ENCODE results near the gene PRAC1.

The PRAC1 gene

DNA sequence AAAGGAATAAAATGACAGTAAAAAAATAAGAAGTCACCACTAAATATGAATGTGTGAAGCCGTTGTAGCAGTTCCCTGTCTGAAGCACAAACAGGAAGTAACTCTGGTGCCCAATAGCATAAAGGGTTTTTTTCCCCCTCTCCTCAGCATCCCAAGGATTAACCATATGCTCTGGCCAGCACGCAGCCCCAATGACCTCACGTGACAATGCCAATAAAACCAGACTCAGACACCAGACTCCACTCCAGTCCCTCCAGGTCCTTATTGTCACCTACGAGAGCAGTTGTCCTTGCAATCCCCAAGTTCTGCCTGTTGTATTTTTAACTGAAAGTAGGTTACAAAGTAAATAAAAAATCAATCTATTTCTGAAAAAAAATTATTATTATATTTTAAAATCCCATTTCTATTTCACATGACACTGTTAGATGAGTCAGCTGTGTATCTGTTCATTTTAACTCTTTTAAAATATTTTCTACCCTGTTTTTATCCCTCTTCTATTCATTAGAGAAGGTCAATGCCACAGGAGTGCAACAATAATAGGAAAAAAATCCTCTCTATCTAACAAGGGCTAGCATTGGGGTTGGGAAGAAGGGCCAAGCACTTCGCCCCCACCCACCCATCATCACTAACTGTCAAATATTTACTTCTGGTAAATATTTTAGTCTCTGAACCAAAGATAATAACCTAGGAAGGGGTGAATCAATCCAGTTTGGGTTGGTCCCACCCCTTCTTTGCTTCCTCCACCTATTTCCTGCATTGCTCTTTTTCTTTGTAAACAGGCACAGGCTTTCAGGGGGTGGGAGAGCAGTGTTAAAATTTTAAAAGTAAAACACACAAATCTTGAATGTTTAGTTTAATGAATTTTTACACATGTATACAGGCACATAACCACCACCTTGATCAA is 6.6 kb downstream of the PRAC1 start:
- DNase-seq, result no peak
- intact Hi-C loops (cut with DNase I), result no loop called here

DNA sequence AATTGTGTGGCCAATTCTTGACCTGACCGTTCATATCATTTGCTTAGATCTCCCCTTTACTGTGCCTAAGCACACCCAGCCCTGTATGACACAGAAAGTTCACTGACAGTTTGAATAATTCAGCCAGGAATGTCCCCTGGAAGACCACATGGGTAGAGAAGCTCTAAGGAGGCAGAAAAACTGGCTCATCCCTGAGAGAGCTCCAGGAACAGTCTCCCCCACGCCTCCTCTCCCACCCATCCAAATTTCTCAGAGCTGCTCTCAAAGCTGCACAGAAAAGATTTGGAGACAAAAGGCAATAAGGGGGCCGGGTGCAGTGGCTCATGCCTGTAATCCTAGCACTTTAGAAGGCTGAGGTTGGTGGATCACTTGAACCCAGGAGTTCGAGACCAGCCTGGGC is 11.2 kb downstream of the PRAC1 start:
- intact Hi-C loops (cut with DNase I), result no loop called here
- DNase-seq, result no peak

DNA sequence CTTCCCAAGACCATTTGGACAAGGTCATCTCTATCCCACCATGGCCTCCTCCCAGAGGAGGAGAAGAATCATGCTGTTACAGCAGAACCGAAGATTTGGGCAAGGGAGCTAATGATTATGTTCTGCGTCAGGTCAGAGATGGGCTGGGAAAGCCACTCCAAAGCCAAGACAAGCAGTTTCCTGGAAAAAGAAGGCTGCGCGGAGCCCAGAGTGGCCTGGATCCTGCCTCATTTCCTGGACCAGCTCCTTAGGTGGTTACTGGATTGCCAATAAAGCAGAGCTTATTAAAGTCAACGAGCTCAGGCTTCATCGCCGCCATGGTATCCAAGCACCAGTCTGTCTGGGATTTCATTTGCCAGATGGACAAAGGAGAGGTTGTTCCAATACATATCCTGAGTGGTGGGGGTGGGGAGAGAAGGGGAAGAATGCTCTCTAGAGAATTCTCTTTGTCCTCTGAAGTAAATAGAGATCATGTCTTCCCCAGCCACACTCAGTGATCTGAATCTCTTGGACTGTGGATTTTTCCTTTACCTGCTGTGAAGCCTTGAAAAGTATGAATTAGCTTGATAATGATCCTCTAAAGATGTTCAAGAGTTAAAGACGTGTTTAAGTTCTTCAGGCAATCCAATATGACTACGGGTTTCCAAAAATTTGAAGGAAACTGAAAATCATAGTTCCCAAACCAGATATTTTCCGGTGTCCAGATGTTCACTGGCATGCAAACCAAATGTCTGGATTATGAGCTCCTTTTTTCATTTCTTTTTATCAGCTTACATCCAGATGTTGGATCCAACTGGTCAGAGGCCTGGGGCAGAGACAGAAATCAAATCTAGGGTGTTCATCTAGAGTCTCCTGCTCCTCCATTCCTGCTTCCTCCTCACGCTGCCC is 17.7 kb downstream of the PRAC1 start:
- intact Hi-C loops (cut with DNase I), result no loop called here

DNA sequence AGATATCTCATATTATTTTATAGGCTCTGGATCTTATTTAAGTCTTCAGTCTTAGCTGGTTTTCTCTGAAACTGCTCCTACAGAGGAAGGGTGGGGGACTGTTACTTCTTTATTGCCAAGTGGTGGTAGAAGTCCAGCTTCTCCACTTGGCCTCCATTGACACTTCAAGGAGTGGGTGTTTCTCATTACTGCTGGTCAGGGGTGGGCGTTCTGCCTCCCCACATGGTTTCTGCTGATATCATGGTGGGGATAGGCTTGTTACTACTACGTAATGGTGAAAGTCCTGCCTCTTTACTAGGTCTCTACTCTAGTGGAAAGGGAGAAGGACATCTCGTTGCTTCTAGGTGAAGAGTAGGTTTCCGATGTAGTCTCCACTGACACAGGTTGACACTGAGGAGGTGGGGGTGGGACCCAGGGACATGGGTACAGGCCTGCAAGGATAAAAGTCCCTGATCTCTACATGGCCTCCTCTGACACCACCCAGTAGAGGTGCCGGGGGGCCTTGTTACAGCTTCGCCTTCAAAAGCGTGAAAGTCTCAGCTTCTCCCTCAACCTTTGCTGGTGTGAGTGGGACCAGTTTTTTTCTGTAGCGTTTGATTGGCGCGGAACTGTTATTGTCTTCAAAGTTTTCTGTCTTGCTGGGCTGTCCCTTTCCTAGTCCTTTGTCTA is 20.3 kb downstream of the PRAC1 start:
- DNase-seq, result no peak
- intact Hi-C loops (cut with DNase I), result no loop called here

More for the DNA sequence above, 17.7 kb downstream of the PRAC1 start:
- DNase-seq, result peak in 1 of 10 donors; percentile 36

DNA sequence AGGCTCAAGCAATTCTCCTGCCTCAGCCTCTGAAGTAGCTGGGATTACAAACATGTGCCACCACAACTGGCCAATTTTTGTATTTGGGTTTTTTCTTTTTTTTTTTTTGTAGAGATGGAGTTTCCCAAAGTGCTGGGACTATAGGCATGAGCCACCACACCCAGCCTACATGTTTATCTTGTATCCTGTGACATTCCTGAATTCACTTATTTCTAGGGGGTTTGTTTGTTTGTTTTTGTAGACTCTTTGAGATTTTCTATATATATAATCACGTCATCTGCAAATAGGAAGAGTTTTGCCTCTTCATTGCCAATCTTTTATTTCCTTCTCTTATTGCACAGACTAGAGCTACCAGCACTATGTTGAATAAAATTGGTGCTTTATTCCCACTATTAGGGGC is 29.1 kb downstream of the PRAC1 start:
- intact Hi-C loops (cut with DNase I), result no loop called here
- no peak for DNase-seq

DNA sequence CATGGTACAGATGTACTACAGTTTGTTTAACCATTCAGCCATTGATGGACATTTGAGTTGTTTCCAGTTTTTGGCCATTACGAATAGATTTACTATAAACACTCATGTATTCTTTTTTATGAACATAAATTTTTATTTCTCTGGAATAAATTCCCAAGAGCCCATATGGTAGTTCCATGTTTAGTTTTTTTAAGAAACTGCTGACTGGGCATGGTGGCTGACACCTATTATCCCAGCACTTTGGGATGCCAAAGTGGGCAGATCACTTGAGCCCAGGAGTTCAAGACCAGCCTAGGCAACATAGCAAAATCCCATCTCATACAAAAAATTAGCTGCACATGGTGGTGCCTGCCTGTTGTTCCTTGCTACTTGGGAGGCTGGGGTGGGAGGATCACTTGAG is 30.3 kb downstream of the PRAC1 start:
- intact Hi-C loops (cut with DNase I), result no loop called here
- DNase-seq, result no peak

DNA sequence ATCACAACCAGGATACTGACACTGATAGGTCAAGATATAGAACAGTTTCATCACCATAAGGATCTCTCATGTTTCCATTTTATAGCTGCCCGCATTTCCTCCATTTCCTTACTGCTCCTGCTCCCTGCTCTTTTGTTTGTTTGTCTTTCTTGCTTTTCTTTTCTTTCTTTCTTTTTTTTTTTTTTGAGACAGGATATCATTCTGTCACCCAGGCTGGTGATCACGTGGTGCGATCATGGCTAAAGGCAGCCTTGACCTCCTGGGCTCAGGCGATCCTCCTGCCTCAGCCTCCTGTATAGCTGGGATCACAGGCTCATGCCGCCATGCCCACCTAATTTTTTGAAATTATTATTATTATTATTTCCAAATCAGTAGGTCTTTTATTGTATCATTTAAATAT is 31.7 kb downstream of the PRAC1 start:
- intact Hi-C loops (cut with DNase I), result no loop called here
- no peak for DNase-seq

DNA sequence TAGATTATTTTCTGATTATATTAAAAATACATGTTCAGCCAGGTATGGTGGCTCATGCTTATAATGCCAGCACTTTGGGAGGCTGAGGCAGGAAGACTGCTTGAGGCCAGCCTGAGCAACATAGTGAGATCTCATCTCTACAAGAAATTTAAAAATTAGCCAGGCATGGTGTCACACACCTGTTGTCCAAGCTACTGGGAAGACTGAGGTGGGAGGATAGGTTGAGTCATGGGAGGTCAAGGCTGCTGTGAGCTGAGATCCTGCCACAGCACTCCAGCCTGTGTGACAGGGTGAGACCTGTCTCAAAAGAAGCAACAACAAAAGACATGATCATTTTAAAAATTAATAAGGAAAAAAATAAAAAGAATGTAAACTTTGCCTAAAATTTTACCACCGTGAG is 40.7 kb downstream of the PRAC1 start:
- DNase-seq, result no peak
- intact Hi-C loops (cut with DNase I), result no loop called here

DNA sequence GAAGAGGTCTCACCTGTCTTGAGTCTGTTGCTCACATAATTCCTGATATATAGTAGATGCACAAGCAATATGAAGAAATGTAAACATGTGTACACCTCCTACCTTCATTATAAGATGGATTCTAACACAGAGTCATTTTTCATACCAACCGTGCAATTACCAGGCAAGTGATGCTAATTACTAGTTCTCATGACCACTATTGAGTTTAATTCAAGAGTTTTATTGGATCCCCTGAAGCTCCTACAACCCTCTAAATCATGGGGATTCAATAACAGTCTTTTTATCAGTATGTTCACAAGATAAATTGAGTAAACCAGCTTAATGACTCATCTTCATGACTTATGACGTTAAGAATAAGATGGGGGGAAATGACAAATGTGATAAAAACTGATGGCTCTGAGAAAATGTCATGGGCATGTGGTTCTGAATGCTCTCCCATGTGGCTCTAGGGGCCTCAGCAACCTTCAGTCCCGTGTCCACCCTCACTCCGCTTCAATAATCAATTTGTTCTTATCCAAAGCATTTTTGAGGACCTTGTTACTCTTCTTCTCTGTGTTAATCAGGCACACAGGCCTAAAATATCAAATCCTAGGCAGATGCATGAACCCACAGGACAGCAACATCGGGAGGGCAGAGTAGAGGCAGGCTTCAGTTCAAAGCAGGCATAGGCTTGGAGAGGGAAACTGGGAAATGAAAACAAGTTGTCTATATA is 42.8 kb downstream of the PRAC1 start:
- DNase-seq, result no peak
- intact Hi-C loops (cut with DNase I), result loop anchor here (2.0 kb wide), 1 partner anchor 199 kb away; no protein-coding TSS in a partner anchor

DNA sequence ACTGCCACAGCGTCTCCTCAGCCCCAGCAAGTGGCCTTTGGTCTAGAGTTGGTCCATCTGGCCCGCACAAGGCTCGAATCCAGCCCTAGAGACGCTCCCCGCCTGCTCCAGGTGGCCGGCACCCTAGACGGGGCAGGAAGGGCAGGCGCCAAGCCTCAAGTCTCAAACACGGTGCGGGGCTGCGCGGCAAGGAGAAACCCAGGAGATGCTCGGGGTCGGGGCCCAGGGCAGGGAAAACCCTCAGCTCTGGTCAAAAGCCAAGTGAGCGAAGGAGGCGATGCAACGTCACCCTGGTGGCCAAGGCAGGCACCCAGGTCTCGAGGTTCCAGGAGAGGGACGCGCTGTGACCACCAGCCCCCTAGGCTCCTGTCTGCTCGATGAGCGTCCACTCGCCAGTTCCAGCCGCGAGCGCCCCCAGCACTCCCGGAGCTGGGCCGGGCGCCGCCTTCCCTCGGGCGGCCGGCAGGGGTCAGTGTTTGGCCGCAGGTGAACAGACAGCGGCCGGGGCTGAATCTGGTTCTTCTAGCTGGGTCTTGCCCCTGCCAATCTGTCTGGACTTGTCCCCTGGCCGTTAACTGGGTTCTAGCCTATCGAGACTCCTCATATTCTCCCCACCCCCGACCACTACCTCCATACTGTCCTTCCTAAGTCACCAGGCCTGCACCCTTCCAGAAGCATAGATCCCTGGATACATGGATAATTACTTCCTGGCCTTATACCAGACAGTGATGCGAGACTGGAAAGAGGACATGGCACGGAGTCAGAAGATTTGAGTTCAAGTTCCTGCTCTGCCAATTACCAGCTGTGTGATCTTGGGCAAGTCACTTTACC is 44.0 kb downstream of the PRAC1 start:
- intact Hi-C loops (cut with DNase I), result loop anchor here (2.0 kb wide), 1 partner anchor 200 kb away; no protein-coding TSS in a partner anchor
- DNase-seq, result peak; percentile 10 to 91 (median 56)

DNA sequence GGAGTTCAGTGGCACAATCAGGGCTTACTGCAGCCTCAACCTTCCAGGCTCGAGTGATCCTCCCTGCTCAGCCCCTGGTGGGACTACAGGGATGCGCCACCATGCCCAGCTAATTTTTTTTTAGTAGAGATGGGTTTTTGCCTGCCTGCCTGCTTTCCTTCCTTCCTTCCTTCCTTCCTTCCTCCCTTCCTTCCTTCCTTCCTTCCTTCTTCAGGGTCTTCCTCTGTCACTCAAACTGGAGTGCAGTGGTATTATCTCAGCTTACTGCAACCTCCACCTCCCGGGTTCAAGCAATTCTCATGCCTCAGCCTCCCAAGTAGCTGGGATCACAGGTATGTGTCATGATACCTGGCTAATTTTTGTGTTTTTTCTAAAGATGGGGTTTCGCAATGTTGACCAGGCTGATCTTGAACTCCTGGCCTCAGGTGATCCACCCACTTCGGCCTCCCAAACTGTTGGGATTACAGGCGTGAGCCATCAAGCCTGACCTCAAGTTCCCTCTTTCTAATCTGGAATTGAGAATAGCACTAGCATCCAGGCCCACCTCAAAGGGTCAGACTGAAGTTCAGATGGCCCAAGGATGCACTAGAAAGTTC is 45.3 kb downstream of the PRAC1 start:
- DNase-seq, result no peak
- intact Hi-C loops (cut with DNase I), result no loop called here

DNA sequence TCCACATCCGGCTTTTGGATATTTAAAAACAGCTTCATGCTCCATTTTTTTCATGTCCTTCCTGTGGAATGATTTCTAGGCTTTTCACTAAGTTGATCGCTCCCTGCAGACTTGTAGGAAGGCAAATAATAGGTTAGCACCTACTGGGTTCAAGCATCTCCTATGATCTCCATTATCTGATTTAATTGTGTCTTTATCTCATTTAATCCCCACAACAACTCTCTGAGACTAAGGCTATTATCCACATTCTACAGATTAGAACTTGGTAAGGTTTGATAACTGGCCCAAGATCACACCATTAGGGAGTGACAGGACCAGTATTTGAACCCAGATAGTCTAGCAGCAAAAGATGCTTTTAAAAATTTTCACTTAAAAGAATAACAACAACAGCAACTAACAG is 50.0 kb downstream of the PRAC1 start:
- intact Hi-C loops (cut with DNase I), result loop anchor here (2.0 to 5.0 kb wide), 2 partner anchors 120 to 212 kb away; no protein-coding TSS in a partner anchor

More for the DNA sequence above, 50.0 kb downstream of the PRAC1 start:
- no peak for DNase-seq
